IMR-90 (cell line): ENCODE data around the gene NEGR1. TPM values are rescaled to one million over a fixed set of nuclear protein-coding genes. Genes with fewer than 3 reads are reported as not detected.

Experiments used
- ATAC-seq: fragments of 200-7000 bp; cut with Tn5 transposase; 2 replicates; pipeline ENCODE4 v1.9.1; 2020; ENCODE audit warnings: low read depth, mild to moderate bottlenecking, moderate library complexity
- BruUV-seq: library from RNA; stranded (reverse); fragments of 400-500 nt; replicated peaks from 2 replicates; lab custom pipeline; 2021; lab: Mats Ljungman, UMichigan
- CTCF ChIA-PET: fragments of 300-600 bp; formaldehyde crosslinking; extraction: SDS; loops from one replicate; lab custom pipeline; 2021; ENCODE audit warnings: antibody characterized with exemption; lab: Yijun Ruan, JAX
- POLR2A ChIA-PET: fragments of 300-600 bp; sonication (Branson Sonifier 250); formaldehyde crosslinking; loops from one replicate; lab custom pipeline; 2022; ENCODE audit warnings: antibody characterized with exemption; ENCODE audit not compliant: unreplicated experiment; lab: Charles Lee
- DNase-seq: peaks from one replicate; pipeline ENCODE4 v3.0.0; 2013
- H2AFZ ChIP-seq: replicated peaks from 2 replicates; pipeline ENCODE3; 2013; ENCODE audit warnings: low read length, mild to moderate bottlenecking; ENCODE audit not compliant: poor library complexity
- H2AK5ac ChIP-seq: 2 replicates; pipeline ENCODE4 v1.6.1; 2013; ENCODE audit warnings: low read depth, low read length, inconsistent platforms
- H2AK9ac ChIP-seq: replicated peaks from 2 replicates; pipeline ENCODE3; 2013; ENCODE audit warnings: mild to moderate bottlenecking, low read depth, low read length, moderate library complexity; ENCODE audit not compliant: poor library complexity
- H2BK120ac ChIP-seq: 2 replicates; pipeline ENCODE4 v1.6.1; 2013; ENCODE audit warnings: low read depth, low read length, inconsistent platforms
- H2BK15ac ChIP-seq: 3 replicates; pipeline ENCODE4 v1.6.1; 2013; ENCODE audit warnings: low read depth, low read length, inconsistent platforms
- H2BK20ac ChIP-seq: 2 replicates; pipeline ENCODE4 v1.6.1; 2013; ENCODE audit warnings: low read depth, mild to moderate bottlenecking, inconsistent platforms, low read length, moderate library complexity
- H2BK5ac ChIP-seq: 2 replicates; pipeline ENCODE4 v1.6.1; 2013; ENCODE audit warnings: mild to moderate bottlenecking, low read depth, low read length, inconsistent platforms; ENCODE audit not compliant: poor library complexity, severe bottlenecking
- H3K14ac ChIP-seq: replicated peaks from 2 replicates; pipeline ENCODE4 v1.6.1; 2013; ENCODE audit warnings: low read depth, low read length, inconsistent platforms
- H3K18ac ChIP-seq: 2 replicates; pipeline ENCODE4 v1.6.1; 2013; ENCODE audit warnings: low read depth, low read length, control low read depth
- H3K23ac ChIP-seq: 2 replicates; pipeline ENCODE4 v1.6.1; 2013; ENCODE audit warnings: low read depth, low read length, inconsistent platforms
- H3K27ac ChIP-seq: 2 replicates; pipeline ENCODE4 v1.5.1; 2013; ENCODE audit warnings: mild to moderate bottlenecking, control low read depth, low read length; ENCODE audit not compliant: insufficient read depth
- H3K27me3 ChIP-seq: 2 replicates; pipeline ENCODE4 v1.6.1; 2013; ENCODE audit warnings: low read length; ENCODE audit not compliant: control insufficient read depth, insufficient read depth
- H3K36me3 ChIP-seq: 2 replicates; pipeline ENCODE4 v1.6.1; 2013; ENCODE audit warnings: low read length, mixed read lengths; ENCODE audit not compliant: control insufficient read depth, insufficient read depth
- H3K4ac ChIP-seq: 2 replicates; pipeline ENCODE4 v1.6.1; 2013; ENCODE audit warnings: low read depth, low read length, inconsistent platforms
- H3K4me1 ChIP-seq: 2 replicates; pipeline ENCODE4 v1.6.1; 2013; ENCODE audit warnings: low read length, mixed read lengths; ENCODE audit not compliant: control insufficient read depth, insufficient read depth
- H3K4me2 ChIP-seq: 2 replicates; pipeline ENCODE4 v1.6.1; 2013; ENCODE audit warnings: low read depth, mild to moderate bottlenecking, control low read depth, low read length, moderate library complexity
- H3K4me3 ChIP-seq: 2 replicates; pipeline ENCODE4 v1.5.1; 2013; ENCODE audit warnings: low read depth, mild to moderate bottlenecking, control low read depth, low read length, moderate library complexity; ENCODE audit not compliant: insufficient read depth
- H3K56ac ChIP-seq: 2 replicates; pipeline ENCODE4 v1.6.1; 2013; ENCODE audit warnings: low read length, inconsistent platforms; ENCODE audit not compliant: insufficient read depth; ENCODE audit errors: extremely low read depth
- H3K79me1 ChIP-seq, 2 experiments: 2 replicates each; pipeline ENCODE4 v1.6.1; 2013; ENCODE audit warnings: low read length in 2 of 2, inconsistent platforms in 1 of 2, low read depth in 1 of 2
- H3K9ac ChIP-seq: 2 replicates; pipeline ENCODE4 v1.6.1; 2013; ENCODE audit warnings: low read depth, low read length, control low read depth
- H3K9me1 ChIP-seq: 2 replicates; pipeline ENCODE4 v1.6.1; 2013; ENCODE audit warnings: low read length, inconsistent platforms; ENCODE audit not compliant: insufficient read depth
- H3K9me3 ChIP-seq: 2 replicates; pipeline ENCODE4 v1.6.1; 2013; ENCODE audit warnings: low read length; ENCODE audit not compliant: control insufficient read depth, insufficient read depth
- H4K20me1 ChIP-seq: 2 replicates; pipeline ENCODE4 v1.6.1; 2013; ENCODE audit warnings: low read length, inconsistent platforms; ENCODE audit not compliant: insufficient read depth
- H4K5ac ChIP-seq: 2 replicates; pipeline ENCODE4 v1.6.1; 2013; ENCODE audit warnings: mild to moderate bottlenecking, low read depth, low read length, control low read depth
- H4K8ac ChIP-seq, 2 experiments: 2 replicates each; pipeline ENCODE4 v1.6.1; 2013; ENCODE audit warnings: low read depth in 2 of 2, low read length in 2 of 2, control low read depth in 1 of 2, inconsistent platforms in 1 of 2
- H4K91ac ChIP-seq: 2 replicates; pipeline ENCODE4 v1.6.1; 2013; ENCODE audit warnings: low read depth, low read length, inconsistent platforms; ENCODE audit not compliant: insufficient read depth
- BHLHE40 ChIP-seq: fragments of 150-350 bp; IDR thresholded peaks from 2 replicates; pipeline ENCODE4 v1.6.1; 2016; ENCODE audit warnings: mild to moderate bottlenecking, low read depth, low read length
- CEBPB ChIP-seq: IDR thresholded peaks from 2 replicates; pipeline ENCODE4 v1.6.1; 2012; ENCODE audit warnings: low read depth, low read length, improper control_type of control experiment
- CHD1 ChIP-seq: IDR thresholded peaks from 2 replicates; pipeline ENCODE4 v1.6.1; 2012; ENCODE audit warnings: low read depth, low read length, improper control_type of control experiment
- FOS ChIP-seq: fragments of 150-350 bp; IDR thresholded peaks from 2 replicates; pipeline ENCODE4 v1.6.1; 2016; ENCODE audit warnings: low read depth, low read length
- MAFK ChIP-seq: IDR thresholded peaks from 2 replicates; pipeline ENCODE4 v1.6.1; 2012; ENCODE audit warnings: low read depth, low read length, improper control_type of control experiment
- MAZ ChIP-seq: IDR thresholded peaks from 2 replicates; pipeline ENCODE4 v1.6.1; 2012; ENCODE audit warnings: low read depth, mild to moderate bottlenecking, low read length, improper control_type of control experiment, moderate library complexity, borderline replicate concordance
- MXI1 ChIP-seq: IDR thresholded peaks from 2 replicates; pipeline ENCODE4 v1.6.1; 2012; ENCODE audit warnings: low read depth, mild to moderate bottlenecking, low read length, moderate library complexity, borderline replicate concordance
- NFE2L2 ChIP-seq: fragments of 150-350 bp; IDR thresholded peaks from 2 replicates; pipeline ENCODE4 v1.6.1; 2016; ENCODE audit warnings: low read depth, mild to moderate bottlenecking, low read length
- POLR2A ChIP-seq: IDR thresholded peaks from 2 replicates; pipeline ENCODE4 v1.6.1; 2012; ENCODE audit warnings: mild to moderate bottlenecking, low read depth, low read length
- RAD21 ChIP-seq: IDR thresholded peaks from 2 replicates; pipeline ENCODE4 v1.6.1; 2012; ENCODE audit warnings: low read length, improper control_type of control experiment
- RCOR1 ChIP-seq: IDR thresholded peaks from 2 replicates; pipeline ENCODE4 v1.6.1; 2012; ENCODE audit warnings: mild to moderate bottlenecking, low read length, improper control_type of control experiment; ENCODE audit not compliant: insufficient replicate concordance
- RFX5 ChIP-seq: IDR thresholded peaks from 2 replicates; pipeline ENCODE4 v1.8.0; 2012; ENCODE audit warnings: low read depth, mild to moderate bottlenecking, low read length, moderate library complexity
- SMC3 ChIP-seq: fragments of 150-350 bp; IDR thresholded peaks from 2 replicates; pipeline ENCODE4 v1.6.1; 2016; ENCODE audit warnings: low read depth, mild to moderate bottlenecking, antibody characterized with exemption, low read length, moderate library complexity
- WGBS, 2 experiments: methylation state at CpG; one replicate each; pipeline versions ENCODE4 v1.1.5 to v1.1.7; 2013; ENCODE audit warnings: missing lambda C conversion rate in 2 of 2; ENCODE audit not compliant: insufficient read length in 1 of 2; ENCODE audit errors: extremely low coverage in 2 of 2; 5-methylcytosine and 5-hydroxymethylcytosine counted together
- dilution Hi-C: fragments of 300-500 bp; cut with HindIII; formaldehyde crosslinking; loops from one replicate; pipeline ENCODE4 v1.14.3; 2018; ENCODE audit warnings: low sequenced_read_pairs; ENCODE audit not compliant: unreplicated experiment
- in situ Hi-C: fragments of 300-500 bp; cut with MboI; formaldehyde crosslinking; loops from 3 replicates; pipeline ENCODE4 v1.14.3; 2019; ENCODE audit warnings: low sequenced_read_pairs, inconsistent platforms, mixed read lengths
- intact Hi-C: fragments of 100-400 bp; cut with micrococcal nuclease; formaldehyde crosslinking; loops from 2 replicates; pipeline ENCODE4 v1.10.0; 2022
- polyA plus RNA-seq, 3 experiments: library from polyadenylated mRNA; depleted of rRNA; stranded (reverse); fragments of >200 nt; gene quantifications; 2 replicates each; pipeline ENCODE4 v1.2.3, GENCODE V29; 2012; ENCODE audit warnings: low replicate concordance in 1 of 3
- total RNA-seq: library from RNA; depleted of rRNA; stranded (reverse); fragments of >200 nt; gene quantifications from 2 replicates; pipeline ENCODE4 v1.2.3, GENCODE V29; 2012
- TF ChIP-seq, protein P1 (sequence below): fragments of 150-350 bp; IDR thresholded peaks from 2 replicates; pipeline ENCODE4 v1.6.1; 2016; ENCODE audit warnings: low read depth, mild to moderate bottlenecking, low read length, moderate library complexity, borderline replicate concordance
- TF ChIP-seq, protein P2 (sequence below): conservative IDR thresholded peaks from 2 replicates; pipeline ENCODE4 v1.5.1; 2012; ENCODE audit warnings: mild to moderate bottlenecking, low read depth, low read length, improper control_type of control experiment
- TF ChIP-seq, protein P3 (sequence below): fragments of 150-350 bp; IDR thresholded peaks from 2 replicates; pipeline ENCODE4 v1.6.1; 2017; ENCODE audit warnings: mild to moderate bottlenecking, antibody characterized with exemption, low read length, low read depth

The NEGR1 gene
- total and polyA plus RNA-seq, 2 of the 4 experiments (the other 2 are of a cell fraction), result 5.1 to 9.1 TPM

DNA sequence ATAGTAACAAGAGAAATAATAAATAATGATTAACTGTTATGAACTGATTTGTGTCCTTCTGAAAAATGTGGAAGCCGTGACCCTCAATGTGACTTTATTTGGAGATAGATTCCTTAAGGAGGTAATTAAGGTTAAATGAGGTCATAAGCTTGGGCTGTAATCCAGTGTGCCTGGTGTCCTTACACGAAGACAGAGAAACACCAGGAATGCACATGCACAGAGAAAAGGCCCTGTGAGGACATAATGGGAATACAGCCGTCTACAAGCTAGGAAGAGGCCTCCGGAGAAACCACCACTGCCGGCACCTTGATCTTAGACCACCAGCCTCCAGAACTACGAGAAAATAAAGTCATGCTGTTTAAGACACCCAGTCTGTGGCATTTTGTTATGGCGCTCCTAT, 215.9 kb downstream of the NEGR1 start:
- no peak overlapping the region for H4K91ac ChIP-seq
- no peak overlapping the region for H2AK5ac ChIP-seq
- no peak overlapping the region for H3K14ac ChIP-seq
- TF ChIP-seq CEBPB (no peak), CHD1 (no peak), MAFK (no peak), FOS (no peak), SMC3 (no peak), RAD21 (no peak), RFX5 (no peak), POLR2A (no peak), MAZ (no peak), MXI1 (no peak), NFE2L2 (no peak), RCOR1 (no peak), BHLHE40 (no peak)
- TF ChIP-seq, protein P1, sequence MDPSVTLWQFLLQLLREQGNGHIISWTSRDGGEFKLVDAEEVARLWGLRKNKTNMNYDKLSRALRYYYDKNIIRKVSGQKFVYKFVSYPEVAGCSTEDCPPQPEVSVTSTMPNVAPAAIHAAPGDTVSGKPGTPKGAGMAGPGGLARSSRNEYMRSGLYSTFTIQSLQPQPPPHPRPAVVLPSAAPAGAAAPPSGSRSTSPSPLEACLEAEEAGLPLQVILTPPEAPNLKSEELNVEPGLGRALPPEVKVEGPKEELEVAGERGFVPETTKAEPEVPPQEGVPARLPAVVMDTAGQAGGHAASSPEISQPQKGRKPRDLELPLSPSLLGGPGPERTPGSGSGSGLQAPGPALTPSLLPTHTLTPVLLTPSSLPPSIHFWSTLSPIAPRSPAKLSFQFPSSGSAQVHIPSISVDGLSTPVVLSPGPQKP, result no peak
- TF ChIP-seq, protein P2, sequence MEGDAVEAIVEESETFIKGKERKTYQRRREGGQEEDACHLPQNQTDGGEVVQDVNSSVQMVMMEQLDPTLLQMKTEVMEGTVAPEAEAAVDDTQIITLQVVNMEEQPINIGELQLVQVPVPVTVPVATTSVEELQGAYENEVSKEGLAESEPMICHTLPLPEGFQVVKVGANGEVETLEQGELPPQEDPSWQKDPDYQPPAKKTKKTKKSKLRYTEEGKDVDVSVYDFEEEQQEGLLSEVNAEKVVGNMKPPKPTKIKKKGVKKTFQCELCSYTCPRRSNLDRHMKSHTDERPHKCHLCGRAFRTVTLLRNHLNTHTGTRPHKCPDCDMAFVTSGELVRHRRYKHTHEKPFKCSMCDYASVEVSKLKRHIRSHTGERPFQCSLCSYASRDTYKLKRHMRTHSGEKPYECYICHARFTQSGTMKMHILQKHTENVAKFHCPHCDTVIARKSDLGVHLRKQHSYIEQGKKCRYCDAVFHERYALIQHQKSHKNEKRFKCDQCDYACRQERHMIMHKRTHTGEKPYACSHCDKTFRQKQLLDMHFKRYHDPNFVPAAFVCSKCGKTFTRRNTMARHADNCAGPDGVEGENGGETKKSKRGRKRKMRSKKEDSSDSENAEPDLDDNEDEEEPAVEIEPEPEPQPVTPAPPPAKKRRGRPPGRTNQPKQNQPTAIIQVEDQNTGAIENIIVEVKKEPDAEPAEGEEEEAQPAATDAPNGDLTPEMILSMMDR, result no peak
- TF ChIP-seq, protein P3, sequence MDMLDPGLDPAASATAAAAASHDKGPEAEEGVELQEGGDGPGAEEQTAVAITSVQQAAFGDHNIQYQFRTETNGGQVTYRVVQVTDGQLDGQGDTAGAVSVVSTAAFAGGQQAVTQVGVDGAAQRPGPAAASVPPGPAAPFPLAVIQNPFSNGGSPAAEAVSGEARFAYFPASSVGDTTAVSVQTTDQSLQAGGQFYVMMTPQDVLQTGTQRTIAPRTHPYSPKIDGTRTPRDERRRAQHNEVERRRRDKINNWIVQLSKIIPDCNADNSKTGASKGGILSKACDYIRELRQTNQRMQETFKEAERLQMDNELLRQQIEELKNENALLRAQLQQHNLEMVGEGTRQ, result no peak
- ChIA-PET POLR2A (no interaction called here), CTCF (no interaction called here)
- no TSS peak for BruUV-seq
- H2BK15ac ChIP-seq, result no peak overlapping the region
- no peak overlapping the region for H4K5ac ChIP-seq
- no peak overlapping the region for H3K18ac ChIP-seq
- no peak overlapping the region for H2AK9ac ChIP-seq
- no peak overlapping the region for H3K4me2 ChIP-seq
- no peak overlapping the region for H3K9ac ChIP-seq
- no peak overlapping the region for H3K56ac ChIP-seq
- intact Hi-C loops (no loop called here), dilution Hi-C loops (no loop called here), in situ Hi-C loops (no loop called here)
- no CpG with 5 or more reads among the region's 7 CpGs for WGBS, 2 experiments
- no peaks in the 10 kb centered on the region for H4K20me1 ChIP-seq
- no peaks in the 10 kb centered on the region; the same call in 1 of the 2 replicates for H3K4me1 ChIP-seq
- no peak overlapping the region for H3K23ac ChIP-seq
- no peaks in the 10 kb centered on the region for H3K36me3 ChIP-seq
- H3K27ac ChIP-seq, result no peak overlapping the region
- ATAC-seq (no peak), DNase-seq (no peak)
- H3K27me3 ChIP-seq, result no peaks in the 10 kb centered on the region
- H3K4ac ChIP-seq, result no peak overlapping the region
- H3K9me1 ChIP-seq, result no peaks in the 10 kb centered on the region
- H3K9me3 ChIP-seq, result no peaks in the 10 kb centered on the region
- H4K8ac ChIP-seq, result no peak overlapping the region
- H3K4me3 ChIP-seq, result no peak overlapping the region
- H2BK20ac ChIP-seq, result no peak overlapping the region
- H2BK5ac ChIP-seq, result no peak overlapping the region
- no peak overlapping the region for H2AFZ ChIP-seq
- H2BK120ac ChIP-seq, result no peak overlapping the region
- H3K79me1 ChIP-seq, result no peaks in the 10 kb centered on the region
